ENCODE data around the gene ITPR3.

DNA sequence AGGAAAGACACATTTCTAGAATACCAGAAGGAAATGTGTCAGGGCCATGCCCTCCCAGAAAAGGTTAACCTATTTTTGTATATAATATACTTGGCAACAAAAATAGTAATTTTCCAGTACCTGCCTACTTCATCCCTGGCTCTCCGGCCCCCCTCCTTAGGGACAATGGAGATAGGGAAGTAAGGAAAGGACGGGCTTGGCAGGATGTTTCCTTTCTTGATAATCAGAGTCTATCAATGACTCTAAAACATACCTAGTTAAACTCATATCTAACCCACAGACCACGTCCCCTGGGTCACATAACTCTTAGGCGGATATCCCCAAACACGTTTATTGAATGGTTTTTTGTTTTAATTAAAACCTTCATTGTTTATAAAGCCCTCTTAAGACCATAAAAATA is 78.6 kb downstream of the ITPR3 start:
- no peak for TF ChIP-seq YY1 (IDR thresholded peaks at IDR 0.05; ENCODE audit: low read depth)
- TF ChIP-seq EP300 (IDR thresholded peaks at IDR 0.05; ENCODE audit: borderline replicate concordance in 1 of 2, low read depth in 1 of 2, low read length in 1 of 2), result no peak
- TF ChIP-seq EZH2phosphoT487 (IDR thresholded peaks at IDR 0.05; ENCODE audit: borderline replicate concordance, low read depth), result no peak
- TF ChIP-seq, protein P1, sequence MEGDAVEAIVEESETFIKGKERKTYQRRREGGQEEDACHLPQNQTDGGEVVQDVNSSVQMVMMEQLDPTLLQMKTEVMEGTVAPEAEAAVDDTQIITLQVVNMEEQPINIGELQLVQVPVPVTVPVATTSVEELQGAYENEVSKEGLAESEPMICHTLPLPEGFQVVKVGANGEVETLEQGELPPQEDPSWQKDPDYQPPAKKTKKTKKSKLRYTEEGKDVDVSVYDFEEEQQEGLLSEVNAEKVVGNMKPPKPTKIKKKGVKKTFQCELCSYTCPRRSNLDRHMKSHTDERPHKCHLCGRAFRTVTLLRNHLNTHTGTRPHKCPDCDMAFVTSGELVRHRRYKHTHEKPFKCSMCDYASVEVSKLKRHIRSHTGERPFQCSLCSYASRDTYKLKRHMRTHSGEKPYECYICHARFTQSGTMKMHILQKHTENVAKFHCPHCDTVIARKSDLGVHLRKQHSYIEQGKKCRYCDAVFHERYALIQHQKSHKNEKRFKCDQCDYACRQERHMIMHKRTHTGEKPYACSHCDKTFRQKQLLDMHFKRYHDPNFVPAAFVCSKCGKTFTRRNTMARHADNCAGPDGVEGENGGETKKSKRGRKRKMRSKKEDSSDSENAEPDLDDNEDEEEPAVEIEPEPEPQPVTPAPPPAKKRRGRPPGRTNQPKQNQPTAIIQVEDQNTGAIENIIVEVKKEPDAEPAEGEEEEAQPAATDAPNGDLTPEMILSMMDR (IDR thresholded peaks at IDR 0.05), result no peak
- no peak for TF ChIP-seq RCOR1 (IDR thresholded peaks at IDR 0.05; ENCODE audit: low read length)
- no peak for TF ChIP-seq POLR2AphosphoS5 (IDR thresholded peaks at IDR 0.05; ENCODE audit: low read depth, low read length)
- no peak for TF ChIP-seq NFIC (IDR thresholded peaks at IDR 0.05; ENCODE audit: borderline replicate concordance)
- TF ChIP-seq SIN3A (IDR thresholded peaks at IDR 0.05; ENCODE audit: borderline replicate concordance, low read depth, low read length), result no peak
- no peak for TF ChIP-seq GATA2 (CRISPR knock-in tag; IDR thresholded peaks at IDR 0.05)
- TF ChIP-seq GABPA (IDR thresholded peaks at IDR 0.05; ENCODE audit: low read depth), result no peak
- no peak for TF ChIP-seq MEF2A (IDR thresholded peaks at IDR 0.05; ENCODE audit: borderline replicate concordance, low read depth)
- TF ChIP-seq, protein P2, sequence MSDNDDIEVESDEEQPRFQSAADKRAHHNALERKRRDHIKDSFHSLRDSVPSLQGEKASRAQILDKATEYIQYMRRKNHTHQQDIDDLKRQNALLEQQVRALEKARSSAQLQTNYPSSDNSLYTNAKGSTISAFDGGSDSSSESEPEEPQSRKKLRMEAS (IDR thresholded peaks at IDR 0.05; ENCODE audit: low read depth), result no peak
